22Rv1 (cell line): ENCODE results near the gene LIMS1.

Experiments
- ZFX ChIP-seq: fragments of 450-650 bp; IDR thresholded peaks from 2 replicates; pipeline ENCODE4 v1.6.1; 2017; ENCODE audit warnings: antibody characterized with exemption, borderline replicate concordance
- TF ChIP-seq, protein P1 (sequence below): fragments of 450-650 bp; IDR thresholded peaks from 2 replicates; pipeline ENCODE4 v1.5.1; 2017; ENCODE audit warnings: mild to moderate bottlenecking

DNA sequence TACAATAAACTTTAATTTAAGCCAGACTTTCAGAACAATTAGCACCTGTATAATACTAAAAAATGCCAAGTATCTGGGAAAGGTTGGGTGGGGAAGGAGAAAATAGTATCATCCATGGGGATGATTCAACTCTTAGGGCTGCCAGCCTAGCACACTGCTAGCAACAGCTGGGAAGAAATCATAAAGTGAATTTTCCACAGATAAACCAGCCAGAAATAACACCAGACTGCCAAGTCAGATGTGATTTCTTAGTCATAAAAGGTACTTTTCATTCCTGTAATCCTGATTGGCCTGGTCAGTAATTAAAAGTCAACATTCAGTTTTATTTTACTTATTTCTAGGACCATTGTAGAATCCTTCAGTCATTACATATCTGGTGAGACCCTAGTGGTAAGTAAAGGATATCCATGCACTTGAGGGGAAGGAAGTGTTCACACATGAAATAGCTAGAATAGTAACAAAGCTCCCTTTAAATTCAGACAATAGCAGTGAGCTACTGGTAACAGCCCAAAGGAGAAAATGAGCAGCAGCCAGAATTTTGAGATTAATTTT, 59.4 kb downstream of the LIMS1 start:
- TF ChIP-seq, protein P1, sequence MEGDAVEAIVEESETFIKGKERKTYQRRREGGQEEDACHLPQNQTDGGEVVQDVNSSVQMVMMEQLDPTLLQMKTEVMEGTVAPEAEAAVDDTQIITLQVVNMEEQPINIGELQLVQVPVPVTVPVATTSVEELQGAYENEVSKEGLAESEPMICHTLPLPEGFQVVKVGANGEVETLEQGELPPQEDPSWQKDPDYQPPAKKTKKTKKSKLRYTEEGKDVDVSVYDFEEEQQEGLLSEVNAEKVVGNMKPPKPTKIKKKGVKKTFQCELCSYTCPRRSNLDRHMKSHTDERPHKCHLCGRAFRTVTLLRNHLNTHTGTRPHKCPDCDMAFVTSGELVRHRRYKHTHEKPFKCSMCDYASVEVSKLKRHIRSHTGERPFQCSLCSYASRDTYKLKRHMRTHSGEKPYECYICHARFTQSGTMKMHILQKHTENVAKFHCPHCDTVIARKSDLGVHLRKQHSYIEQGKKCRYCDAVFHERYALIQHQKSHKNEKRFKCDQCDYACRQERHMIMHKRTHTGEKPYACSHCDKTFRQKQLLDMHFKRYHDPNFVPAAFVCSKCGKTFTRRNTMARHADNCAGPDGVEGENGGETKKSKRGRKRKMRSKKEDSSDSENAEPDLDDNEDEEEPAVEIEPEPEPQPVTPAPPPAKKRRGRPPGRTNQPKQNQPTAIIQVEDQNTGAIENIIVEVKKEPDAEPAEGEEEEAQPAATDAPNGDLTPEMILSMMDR, result no peak
- TF ChIP-seq ZFX, result no peak
